Measurements from ENCODE around the gene RANBP3.
"Not testable (repeated sequence)": the region's sequence is repeated elsewhere in the genome, so short reads cannot be mapped to it uniquely, and the experiment has no call there.

DNA sequence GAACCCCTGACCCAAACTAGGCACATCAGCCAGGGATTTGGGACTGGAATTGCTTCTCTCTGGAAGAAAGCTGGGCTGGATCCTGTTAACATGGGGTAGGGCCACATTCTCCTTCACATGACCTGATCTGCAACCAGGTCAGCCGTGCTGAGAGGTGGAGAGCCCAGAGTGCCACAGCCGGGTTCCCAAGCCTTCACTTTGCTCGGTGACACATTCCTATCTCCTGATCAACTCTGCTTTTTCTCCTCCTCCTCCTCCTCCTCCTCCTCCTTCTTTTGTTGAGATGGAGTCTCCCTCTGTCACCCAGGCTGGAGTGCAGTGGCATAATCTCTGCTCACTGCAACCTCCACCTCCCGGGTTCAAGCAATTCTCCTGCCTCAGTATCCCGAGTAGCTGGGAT, 7.9 kb upstream of the RANBP3 start:
- TF ChIP-seq EZH2 (IDR thresholded peaks at IDR 0.05; ENCODE audit: insufficient read depth, poor library complexity, severe bottlenecking); EZH2phosphoT487 (IDR thresholded peaks at IDR 0.05; ENCODE audit: insufficient read depth, low read depth): not testable (repeated sequence)
